Gastrocnemius medialis (tissue), 4 donors: Measurements from ENCODE around the gene VAV2. TPM values are rescaled to one million over a fixed set of nuclear protein-coding genes. Genes with fewer than 3 reads are reported as not detected.
A peak's percentile ranks its signal among the peaks of the same experiment; 100 is the strongest.

Experiments used
- ATAC-seq, 2 donors: fragments of 150-250 bp; one replicate each; pipeline ENCODE4 v1.9.1; 2016
- DNase-seq, 2 donors: peaks; one replicate each; pipeline ENCODE4 v3.0.0-alpha.2; 2019
- H3K27ac ChIP-seq, 4 donors: fragments of 200-600 bp; sonication (generic); 1 replicate in 1 of 4; 2 replicates in 3 of 4; pipeline ENCODE4 v1.5.1; 2016 to 2018; ENCODE audit warnings: mild to moderate bottlenecking in 2 of 4, moderate library complexity in 1 of 4
- H3K27me3 ChIP-seq, 3 donors: fragments of 200-600 bp; sonication (generic) in 2 of 3; 1 replicate in 1 of 3; 2 replicates in 2 of 3; pipeline versions ENCODE4 v1.5.1 to v1.6.0; 2016 to 2019; ENCODE audit warnings: mild to moderate bottlenecking in 1 of 3, moderate library complexity in 1 of 3
- H3K36me3 ChIP-seq, 2 donors: fragments of 200-600 bp; sonication (generic) in 1 of 2; one replicate each; pipeline ENCODE4 v1.5.1; 2017 to 2018
- H3K4me1 ChIP-seq, 2 donors: fragments of 200-600 bp; sonication (generic) in 1 of 2; one replicate each; pipeline ENCODE4 v1.5.1; 2016 to 2017; ENCODE audit warnings: mild to moderate bottlenecking in 2 of 2
- H3K4me3 ChIP-seq, 4 donors: fragments of 200-600 bp; sonication (generic) in 3 of 4; 1 replicate in 1 of 4; 2 replicates in 3 of 4; pipeline ENCODE4 v1.5.1; 2016 to 2019; ENCODE audit warnings: mild to moderate bottlenecking in 2 of 4
- H3K9me3 ChIP-seq, 3 donors: fragments of 200-600 bp; sonication (generic) in 2 of 3; 1 replicate in 1 of 3; 2 replicates in 2 of 3; pipeline ENCODE4 v1.5.1; 2016 to 2019
- POLR2A ChIP-seq, 2 donors: fragments of 450-650 bp; IDR thresholded peaks; one replicate each; pipeline ENCODE4 v1.6.1; 2017; ENCODE audit warnings: antibody characterized with exemption in 2 of 2, mild to moderate bottlenecking in 2 of 2, moderate library complexity in 2 of 2
- in situ Hi-C, 4 donors: fragments of 200-750 bp; cut with MboI; loops; one replicate each; pipeline versions ENCODE4 v1.15.0 to v1.8.0; 2017; ENCODE audit warnings: low sequenced_read_pairs in 4 of 4
- intact Hi-C: fragments of 100-400 bp; cut with DNase I; formaldehyde crosslinking; loops from one replicate; pipeline ENCODE4 v1.15.1; 2023; ENCODE audit warnings: low total_unique reads
- total RNA-seq, 4 donors: library from RNA; depleted of rRNA; stranded (reverse); fragments of >200 nt; gene quantifications; one replicate each; pipeline versions ENCODE4 v1.1.0 to v1.2.3, GENCODE V29; 2016
- TF ChIP-seq, protein P1 (sequence below), 5 experiments: fragments of 450-650 bp in 3 of 5; fragments of 200-600 bp in 2 of 5; sonication (generic) in 2 of 5; IDR thresholded peaks in 4 of 5; conservative IDR thresholded peaks in 1 of 5; 1 replicate in 4 of 5; 2 replicates in 1 of 5; pipeline ENCODE4 v1.5.1; 2016 to 2019; ENCODE audit warnings: antibody characterized with exemption in 5 of 5, mild to moderate bottlenecking in 3 of 5, moderate library complexity in 3 of 5

VAV2 gene
- total RNA-seq, 4 donors from 2014 or later = 0.51 to 1.2 (median 0.97) TPM

GRCh38 chr9:133782157-133783130 lies 209.7 kb downstream of the VAV2 start:
- Histone ChIP-seq H3K27ac (no peak overlapping the region), H3K36me3 (no peaks in the 10 kb centered on the region), H3K4me1 (no peaks in the 10 kb centered on the region), H3K4me3 (no peak overlapping the region), H3K27me3 (no peaks in the 10 kb centered on the region), H3K9me3 (no peaks in the 10 kb centered on the region)
- TF ChIP-seq, protein P1, sequence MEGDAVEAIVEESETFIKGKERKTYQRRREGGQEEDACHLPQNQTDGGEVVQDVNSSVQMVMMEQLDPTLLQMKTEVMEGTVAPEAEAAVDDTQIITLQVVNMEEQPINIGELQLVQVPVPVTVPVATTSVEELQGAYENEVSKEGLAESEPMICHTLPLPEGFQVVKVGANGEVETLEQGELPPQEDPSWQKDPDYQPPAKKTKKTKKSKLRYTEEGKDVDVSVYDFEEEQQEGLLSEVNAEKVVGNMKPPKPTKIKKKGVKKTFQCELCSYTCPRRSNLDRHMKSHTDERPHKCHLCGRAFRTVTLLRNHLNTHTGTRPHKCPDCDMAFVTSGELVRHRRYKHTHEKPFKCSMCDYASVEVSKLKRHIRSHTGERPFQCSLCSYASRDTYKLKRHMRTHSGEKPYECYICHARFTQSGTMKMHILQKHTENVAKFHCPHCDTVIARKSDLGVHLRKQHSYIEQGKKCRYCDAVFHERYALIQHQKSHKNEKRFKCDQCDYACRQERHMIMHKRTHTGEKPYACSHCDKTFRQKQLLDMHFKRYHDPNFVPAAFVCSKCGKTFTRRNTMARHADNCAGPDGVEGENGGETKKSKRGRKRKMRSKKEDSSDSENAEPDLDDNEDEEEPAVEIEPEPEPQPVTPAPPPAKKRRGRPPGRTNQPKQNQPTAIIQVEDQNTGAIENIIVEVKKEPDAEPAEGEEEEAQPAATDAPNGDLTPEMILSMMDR (IDR thresholded peaks at IDR 0.05 in 4 of 5, conservative IDR thresholded peaks at IDR 0.05 in 1 of 5) = peak; percentile 29 to 72 (median 45)
- no peak for TF ChIP-seq POLR2A (IDR thresholded peaks at IDR 0.05)
- intact Hi-C loops (no loop called here), in situ Hi-C loops (no loop called here)
- peak in 1 of 2 donors; percentile 56 for ATAC-seq
- peak; percentile 13 to 32 for DNase-seq

GRCh38 chr9:133781828-133782135 lies 210.3 kb downstream of the VAV2 start:
- intact Hi-C loops (no loop called here), in situ Hi-C loops (no loop called here)
- no peaks in the 10 kb centered on the region for H3K9me3 ChIP-seq
- no peaks in the 10 kb centered on the region for H3K36me3 ChIP-seq
- DNase-seq = no peak
- TF ChIP-seq, protein P1 (IDR thresholded peaks at IDR 0.05 in 4 of 5, conservative IDR thresholded peaks at IDR 0.05 in 1 of 5) = no peak
- no peak for TF ChIP-seq POLR2A (IDR thresholded peaks at IDR 0.05)
- H3K4me1 ChIP-seq = no peaks in the 10 kb centered on the region
- ATAC-seq = no peak
- no peaks in the 10 kb centered on the region for H3K27me3 ChIP-seq
- H3K4me3 ChIP-seq = no peak overlapping the region
- no peak overlapping the region for H3K27ac ChIP-seq

DNA sequence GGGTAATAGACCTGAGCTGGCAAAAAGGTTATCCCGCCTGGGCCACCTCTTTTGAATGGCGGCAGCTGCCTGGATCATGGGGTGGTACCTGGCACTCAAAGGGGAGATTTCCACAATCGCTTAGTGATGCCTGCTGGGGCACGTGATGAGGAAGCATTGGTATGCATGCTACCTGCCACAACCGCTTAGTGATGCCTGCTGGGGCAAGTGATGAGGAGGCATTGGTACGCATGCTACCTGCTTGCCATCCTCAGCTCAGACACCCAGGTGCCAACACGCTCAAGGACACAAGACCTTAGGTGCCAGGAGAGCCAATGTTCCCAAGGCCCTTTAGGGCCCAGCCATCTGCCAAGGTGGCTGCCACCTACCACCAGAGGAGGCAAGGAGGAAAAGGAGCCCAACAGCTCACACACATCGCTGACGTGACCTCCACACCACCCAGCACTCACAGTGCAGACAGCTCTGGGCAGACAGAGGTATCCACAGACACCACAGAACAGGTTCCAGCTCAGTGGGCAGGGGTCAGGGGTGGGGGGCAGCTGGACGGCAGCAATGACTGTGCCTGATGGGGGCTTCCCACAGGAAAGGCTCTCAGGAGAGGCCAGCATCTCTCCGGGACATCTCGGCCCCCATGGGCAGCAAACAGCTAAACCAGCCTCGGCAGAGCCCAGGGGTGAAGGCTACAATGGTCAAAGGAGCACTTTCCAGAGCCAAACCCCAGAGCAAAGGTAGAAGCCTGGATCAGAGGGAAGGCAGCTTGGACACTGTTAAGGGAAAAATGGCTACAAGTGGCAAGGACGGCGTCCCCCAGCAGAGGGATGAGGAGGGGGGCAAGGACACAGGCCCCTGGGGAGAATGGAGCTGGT lies 210.9 kb downstream of the VAV2 start:
- no peak for DNase-seq
- no peaks in the 10 kb centered on the region for H3K36me3 ChIP-seq
- in situ Hi-C loops = no loop called here

GRCh38 chr9:133780404-133780945 lies 211.6 kb downstream of the VAV2 start:
- no peaks in the 10 kb centered on the region for H3K4me1 ChIP-seq
- TF ChIP-seq, protein P1 (IDR thresholded peaks at IDR 0.05 in 4 of 5, conservative IDR thresholded peaks at IDR 0.05 in 1 of 5) = no peak
- TF ChIP-seq POLR2A (IDR thresholded peaks at IDR 0.05) = no peak
- in situ Hi-C loops (no loop called here), intact Hi-C loops (no loop called here)
- no peak for DNase-seq
- no peaks in the 10 kb centered on the region for H3K9me3 ChIP-seq
- ATAC-seq = no peak
- no peaks in the 10 kb centered on the region for H3K36me3 ChIP-seq
- no peak overlapping the region for H3K4me3 ChIP-seq
- H3K27me3 ChIP-seq = no peaks in the 10 kb centered on the region
- H3K27ac ChIP-seq = no peak overlapping the region

More for the DNA sequence above, 210.9 kb downstream of the VAV2 start:
- Histone ChIP-seq H3K4me1 (no peaks in the 10 kb centered on the region), H3K27ac (no peak overlapping the region), H3K4me3 (no peak overlapping the region), H3K9me3 (no peaks in the 10 kb centered on the region), H3K27me3 (no peaks in the 10 kb centered on the region)
- TF ChIP-seq, protein P1 (IDR thresholded peaks at IDR 0.05 in 4 of 5, conservative IDR thresholded peaks at IDR 0.05 in 1 of 5) = no peak
- no peak for TF ChIP-seq POLR2A (IDR thresholded peaks at IDR 0.05)
- no peak for ATAC-seq
- intact Hi-C loops = no loop called here
